Activated gamma-delta T cell (primary cell): Measurements from ENCODE around the gene CDO1.
"Not testable (repeated sequence)": the region's sequence is repeated elsewhere in the genome, so short reads cannot be mapped to it uniquely, and the experiment has no call there.

Experiments
- DNase-seq: peaks from one replicate; lab custom pipeline; 2025; lab: John Stamatoyannopoulos, UW

Gene CDO1

DNA sequence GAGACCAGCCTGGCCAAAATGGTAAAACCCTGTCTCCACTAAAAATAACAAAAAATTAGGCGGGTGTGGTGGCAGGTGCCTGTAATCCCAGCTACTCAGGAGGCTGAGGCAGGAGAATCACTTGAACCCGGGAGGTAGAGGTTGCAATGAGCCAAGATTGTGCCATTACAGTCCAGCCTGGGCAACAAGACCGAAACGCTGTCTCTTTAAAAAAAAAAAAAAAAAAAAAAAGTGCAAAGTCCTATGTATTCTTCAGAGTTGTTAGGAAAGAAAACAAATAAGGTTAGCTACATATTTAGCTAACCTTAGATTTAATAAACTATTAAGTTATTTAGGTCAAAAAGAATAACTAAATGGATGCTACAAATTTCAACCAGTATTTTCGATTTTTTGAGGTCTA, 13.5 kb upstream of the CDO1 start:
- DNase-seq, result no peak

DNA sequence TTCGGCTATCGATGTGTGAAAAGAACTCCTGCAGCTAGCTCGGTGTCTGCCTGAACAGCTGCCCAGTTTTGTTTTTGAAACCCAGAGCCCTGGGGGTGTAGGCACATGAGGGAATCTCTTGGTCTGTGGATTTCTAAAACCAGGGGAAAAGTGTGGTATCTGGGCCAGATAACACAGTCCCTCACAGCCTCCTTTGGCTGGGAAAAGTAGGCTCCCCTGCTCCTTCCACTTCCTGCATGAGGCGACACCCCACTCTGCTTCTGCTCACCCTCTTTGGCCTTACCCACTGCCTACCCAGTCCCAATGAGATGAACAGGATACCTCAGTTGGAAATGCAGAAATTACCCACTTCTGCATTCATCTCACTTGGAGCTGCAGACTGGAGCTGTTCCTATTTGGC, 9.5 kb upstream of the CDO1 start:
- no peak for DNase-seq

DNA sequence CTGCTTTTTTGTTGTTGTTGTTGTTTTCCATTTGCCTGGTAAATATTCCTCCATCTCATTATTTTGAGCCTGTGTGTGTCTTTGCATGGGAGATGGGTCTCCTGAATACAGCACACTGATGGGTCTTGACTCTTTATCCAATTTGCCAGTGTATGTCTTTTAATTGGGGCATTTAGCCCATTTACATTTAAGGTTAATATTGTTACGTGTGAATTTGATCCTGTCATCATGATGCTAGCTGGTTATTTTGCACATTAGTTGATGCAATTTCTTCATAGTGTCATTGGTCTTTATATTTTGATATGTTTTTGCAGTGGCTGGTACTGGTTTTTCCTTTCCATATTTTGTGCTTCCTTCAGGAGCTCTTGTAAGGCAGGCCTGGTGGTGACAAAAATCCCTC, 8.5 kb upstream of the CDO1 start:
- DNase-seq, result not testable (repeated sequence)

DNA sequence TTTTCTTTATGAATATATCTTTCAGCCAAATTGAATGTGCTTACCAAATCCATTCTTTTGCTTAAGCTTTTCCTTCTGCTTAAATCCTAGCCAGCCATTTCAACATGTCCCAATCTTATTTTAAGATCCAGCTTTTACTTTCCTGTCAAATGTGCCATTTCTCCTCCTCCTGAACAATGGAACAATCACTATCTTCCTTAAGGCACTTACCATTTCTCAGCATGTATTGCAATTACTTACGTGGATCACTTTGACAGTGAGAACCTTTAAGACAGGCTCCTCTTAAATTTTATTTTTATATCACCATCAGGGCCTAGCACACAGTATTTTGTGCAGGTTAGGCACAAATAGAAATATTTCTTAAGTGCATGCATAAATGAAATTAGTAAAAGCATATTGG, 4.4 kb upstream of the CDO1 start:
- no peak for DNase-seq

DNA sequence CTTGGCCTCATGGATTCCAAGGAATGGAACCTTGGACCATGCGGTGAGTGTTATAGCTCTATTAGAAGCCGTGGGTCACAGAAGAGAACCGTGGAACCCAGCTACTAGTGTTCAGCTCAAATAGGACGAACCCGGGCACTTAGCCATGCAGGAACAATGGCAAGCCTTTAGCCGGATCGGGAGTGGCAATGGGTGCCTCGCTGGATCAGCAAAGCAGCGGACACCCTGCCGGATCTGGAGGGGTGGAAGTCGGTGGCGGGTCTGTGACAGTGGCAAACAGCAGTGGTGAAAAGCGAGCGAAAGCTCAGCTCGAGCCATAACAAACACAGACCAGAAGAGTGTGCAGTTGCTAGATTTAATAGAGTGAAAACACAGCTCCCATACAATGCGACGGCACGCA, 2.4 kb upstream of the CDO1 start:
- DNase-seq, result no peak

DNA sequence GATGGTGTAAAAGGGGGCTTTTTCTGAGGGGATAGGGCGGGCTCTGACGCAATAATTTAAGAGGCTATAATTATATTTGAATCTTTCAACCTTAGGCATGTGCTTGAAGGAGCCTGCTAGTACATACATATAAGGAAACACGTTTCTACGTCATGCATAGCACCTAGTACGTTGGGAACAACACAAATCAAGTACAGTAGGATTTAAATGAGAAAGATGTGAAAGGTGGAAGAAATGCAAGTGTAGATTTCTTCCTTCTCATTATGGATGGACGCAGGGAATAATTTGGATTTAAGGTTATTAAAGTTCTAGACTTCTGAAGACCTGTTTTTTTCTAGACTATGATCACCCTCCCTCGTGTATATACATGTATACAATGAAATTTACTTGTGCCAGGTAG, 927 bp upstream of the CDO1 start:
- no peak for DNase-seq

DNA sequence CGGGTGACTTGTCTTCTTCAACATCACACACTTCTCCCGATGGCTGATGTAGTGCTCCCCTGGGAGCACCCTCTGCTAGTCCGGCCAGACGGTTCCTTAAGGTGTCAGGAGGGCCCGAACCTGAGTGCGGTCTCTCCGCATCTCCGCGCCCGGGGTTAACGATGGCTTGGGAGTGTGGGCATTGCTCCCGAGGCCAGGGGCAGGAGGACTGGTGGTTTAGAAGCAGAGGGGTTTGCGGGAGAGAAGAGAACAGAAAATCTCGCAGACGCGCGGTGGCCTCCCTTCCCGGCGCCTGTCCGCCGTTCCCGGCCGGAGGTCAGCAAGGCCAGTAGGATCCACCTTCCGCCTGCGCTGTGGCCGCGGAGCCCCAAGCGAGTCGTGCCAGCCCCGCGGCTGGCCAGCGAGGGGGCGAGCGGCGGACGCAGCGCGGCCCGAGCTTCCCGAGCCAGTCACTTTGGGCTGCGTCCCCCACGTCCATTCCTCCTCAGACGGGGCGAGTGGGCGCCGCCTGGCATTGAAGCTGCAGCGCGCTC, 700 bp downstream of the CDO1 start:
- DNase-seq, result no peak

DNA sequence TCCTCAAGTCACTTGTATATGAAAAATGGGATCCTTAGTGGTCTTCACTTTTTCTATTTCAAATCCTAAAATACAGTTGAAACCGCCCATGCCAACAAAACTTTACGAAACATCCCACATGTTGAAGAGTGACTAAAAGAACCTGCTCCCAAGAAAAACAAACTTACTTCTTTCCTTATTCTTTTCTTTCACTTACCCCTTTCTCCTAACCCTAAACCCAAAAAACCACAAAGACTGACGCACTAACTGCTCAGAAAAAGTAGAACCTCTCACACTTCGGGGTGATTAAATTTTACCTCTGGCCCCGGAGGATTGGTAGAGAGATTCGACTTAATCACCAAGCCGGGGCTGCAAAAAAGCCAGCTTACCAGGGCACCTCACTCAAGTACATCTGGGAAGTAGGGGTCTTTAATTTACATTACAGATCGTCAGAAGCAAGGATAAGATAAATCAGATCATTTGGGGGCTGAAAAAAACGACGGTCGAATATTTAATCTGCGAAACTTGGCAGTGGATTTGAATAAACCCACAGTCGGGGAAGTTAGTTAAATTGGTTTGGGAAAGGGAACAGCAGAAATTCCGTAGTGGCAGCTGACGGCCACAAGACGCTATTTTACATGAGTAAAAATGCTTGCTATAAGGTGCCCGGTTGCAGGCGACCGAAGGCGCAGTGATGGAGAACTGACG, 1.3 kb downstream of the CDO1 start:
- no peak for DNase-seq

DNA sequence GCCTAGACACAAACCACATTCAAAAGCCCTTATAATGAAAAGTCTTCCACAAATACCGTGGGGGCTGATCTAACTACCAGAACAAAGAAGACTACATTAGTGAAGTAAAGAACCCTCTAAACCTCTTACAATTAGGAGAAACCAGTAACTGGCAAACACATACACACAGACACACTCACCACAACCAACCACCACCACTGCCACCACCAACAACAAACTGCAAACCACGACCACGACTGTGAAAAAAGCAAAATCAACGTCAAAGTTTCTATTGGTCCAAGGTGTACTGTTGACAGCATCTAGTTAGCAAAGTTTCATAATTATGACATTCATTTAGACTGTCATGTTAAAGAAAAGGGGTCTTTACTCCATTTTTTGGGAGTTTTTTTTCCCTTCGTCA, 2.7 kb downstream of the CDO1 start:
- no peak for DNase-seq

DNA sequence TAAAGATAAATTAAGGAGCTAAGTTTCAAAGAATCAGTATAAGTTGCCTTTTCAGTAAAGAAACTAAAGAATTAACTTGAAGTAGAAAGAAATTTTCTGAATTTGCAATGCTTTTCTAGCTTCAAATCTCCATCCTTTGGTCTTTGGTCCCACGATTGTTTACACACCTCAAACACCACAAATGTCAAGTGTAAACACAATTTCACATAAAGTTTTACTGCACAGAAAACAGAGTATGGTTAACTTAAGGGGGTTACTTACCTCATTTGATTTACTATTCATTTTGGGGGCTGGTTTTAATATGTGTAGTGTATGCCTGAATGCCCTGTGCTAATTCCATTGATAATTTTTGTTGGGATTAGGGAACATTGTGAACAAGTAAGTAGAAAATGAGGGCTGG, 4.1 kb downstream of the CDO1 start:
- no peak for DNase-seq

DNA sequence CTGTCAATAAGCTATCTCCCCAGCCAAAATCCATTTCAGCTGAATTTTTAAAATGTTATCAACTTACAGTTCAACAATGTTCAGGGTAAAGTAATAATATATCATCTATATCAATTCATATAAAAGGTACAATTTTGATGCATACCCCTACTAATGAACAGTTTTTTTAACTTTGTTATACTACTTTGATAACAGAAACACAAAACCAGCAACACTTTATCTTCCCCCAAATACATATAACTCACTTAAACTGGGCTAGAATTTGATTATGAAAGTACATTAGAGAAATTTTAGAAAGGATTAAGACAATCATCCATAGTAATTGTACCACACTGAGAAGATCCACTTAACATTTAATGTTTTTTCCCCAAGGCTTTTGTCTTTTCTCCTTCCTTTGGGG, 5.1 kb downstream of the CDO1 start:
- DNase-seq, result no peak

DNA sequence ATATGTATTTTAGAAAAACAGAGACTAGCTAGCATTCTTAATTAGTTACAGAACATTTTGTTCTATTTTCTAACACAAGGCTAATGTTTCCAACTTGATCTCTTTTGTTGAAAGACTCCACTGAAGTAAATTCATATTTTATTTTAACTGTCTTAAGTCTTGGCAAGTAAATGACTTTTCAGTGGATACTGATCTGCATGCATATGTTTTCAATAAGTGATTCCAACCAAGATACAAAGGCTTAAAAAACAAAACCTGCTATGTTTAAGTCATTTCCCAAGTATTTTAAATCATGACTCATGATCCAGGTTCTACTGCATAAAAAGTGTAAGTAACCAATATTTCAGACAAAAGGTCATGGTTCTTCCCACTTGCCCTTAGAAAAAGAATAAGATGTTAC, 5.7 kb downstream of the CDO1 start:
- DNase-seq, result no peak

DNA sequence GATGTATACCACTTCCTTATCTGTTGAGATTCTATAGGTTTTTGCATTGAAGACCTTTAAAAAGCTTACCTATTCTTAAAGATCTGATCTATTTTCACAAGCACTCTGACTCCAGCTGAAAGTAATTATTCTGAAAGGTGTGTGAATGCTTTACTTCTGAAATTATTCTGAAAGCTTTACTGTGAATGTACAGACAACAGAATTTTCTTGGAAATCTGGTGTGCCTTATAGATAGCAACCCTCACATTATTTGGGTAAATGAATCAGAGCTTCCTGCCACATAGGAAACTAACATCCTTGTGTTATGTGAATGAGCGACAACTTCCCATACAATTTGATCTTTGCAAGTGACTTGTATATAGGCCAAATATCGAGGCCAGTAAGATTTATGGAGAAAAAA, 6.5 kb downstream of the CDO1 start:
- DNase-seq, result no peak

DNA sequence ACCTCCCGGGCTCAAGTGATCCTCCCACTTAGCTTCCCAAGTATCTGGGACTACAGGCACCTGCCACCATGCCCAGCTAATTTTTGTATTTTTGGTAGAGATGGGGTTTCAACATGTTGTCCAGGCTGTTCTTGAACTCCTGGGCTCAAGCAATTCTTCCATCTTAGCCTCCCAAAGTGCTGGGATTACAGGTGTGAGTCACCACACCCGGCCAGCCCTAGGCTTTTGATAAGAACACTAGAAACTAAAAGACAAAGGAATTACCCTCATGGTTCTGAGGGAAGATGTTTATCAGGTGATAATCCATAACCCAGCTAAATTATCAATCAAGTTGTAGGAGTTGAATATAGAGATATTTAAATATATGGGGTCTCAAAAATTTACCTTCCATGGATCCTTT, 8.4 kb downstream of the CDO1 start:
- DNase-seq, result not testable (repeated sequence)

DNA sequence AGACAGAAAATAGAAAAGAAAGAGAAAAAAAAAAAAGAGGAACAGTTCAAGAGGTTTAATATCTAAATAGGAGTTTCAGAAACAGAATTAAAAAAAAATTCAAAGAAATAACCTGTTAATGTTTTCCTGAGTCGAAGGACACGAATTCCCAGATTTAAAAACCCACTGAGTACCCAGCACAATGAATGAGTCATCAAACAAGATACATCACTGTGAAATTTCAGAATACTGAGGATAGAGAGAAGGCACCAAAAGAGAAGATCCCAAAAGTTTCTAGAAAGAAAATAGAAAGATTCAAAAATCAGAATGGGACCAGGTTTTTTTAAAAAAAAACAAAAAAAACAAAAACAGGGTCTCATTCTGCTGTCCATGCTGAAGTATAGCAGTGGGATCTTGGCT, 8.8 kb downstream of the CDO1 start:
- DNase-seq, result no peak

DNA sequence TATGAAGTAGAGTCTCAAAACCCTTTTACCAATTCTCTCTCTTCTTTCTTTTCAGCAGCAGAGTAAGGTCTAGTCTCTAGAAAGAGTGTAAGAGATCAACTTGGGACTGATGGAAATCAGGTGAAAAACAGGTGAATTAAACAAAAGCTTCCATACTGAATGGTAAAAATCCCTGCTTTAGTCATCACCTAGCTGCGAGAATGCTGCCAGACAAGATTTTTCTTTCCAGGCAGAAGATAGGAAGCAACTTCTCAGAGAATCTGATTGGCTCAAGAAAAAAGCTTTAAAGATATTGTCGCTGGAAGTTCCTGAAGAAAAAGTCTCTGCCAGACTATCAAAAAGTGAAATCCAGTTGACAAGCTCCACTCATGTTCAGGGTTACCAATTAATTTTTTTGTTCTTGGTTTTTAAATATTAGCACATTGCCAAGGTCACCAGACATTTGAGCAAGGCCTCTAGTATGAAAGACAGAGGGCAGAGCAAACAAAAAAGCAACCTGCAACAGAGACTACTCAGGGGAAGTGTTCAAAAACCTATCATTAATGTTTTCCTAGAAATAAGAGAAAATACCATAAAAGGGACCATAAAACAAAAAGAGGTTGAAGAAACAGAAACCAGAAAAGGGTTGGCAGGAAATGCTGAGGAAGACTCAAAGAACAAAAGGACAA, 9.3 kb downstream of the CDO1 start:
- no peak for DNase-seq

DNA sequence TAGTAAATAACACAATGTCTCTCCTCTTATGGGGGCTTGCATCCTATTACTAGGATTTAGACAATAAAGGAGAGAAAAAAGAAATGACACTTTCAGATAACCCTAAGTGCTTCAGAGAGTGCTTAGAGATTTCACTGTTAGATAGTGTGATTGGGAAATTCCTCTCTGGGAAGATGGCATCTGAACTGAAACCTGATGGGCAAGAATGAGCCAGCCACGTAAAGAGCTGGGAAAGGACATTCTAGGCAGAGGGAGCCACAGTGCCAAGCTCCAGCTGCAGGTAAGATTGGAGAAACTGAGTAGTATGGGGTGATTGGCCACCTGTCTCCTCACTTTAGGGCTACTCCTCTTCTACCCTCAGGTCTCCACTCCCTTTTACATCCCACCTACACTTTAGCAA, 14.5 kb downstream of the CDO1 start:
- DNase-seq, result no peak

DNA sequence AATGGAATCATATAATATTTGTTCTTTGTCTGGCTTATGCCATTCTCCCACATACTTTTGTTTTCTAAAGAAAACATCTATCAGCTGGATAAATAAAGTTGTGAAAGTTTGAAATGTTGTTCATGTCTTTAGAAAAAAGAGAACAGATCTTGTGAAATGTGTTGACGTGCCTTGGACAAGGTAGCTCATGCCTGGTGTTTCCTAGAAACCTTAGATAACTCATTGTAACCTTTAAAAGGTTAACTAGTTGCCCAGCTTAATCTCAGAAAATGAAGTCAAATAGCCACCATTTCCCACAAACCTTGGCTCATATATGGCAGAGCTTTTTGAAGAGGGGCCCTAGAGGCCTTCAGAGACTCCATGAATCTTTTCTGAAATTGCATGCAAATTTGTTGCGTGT, 15.3 kb downstream of the CDO1 start:
- DNase-seq, result no peak

DNA sequence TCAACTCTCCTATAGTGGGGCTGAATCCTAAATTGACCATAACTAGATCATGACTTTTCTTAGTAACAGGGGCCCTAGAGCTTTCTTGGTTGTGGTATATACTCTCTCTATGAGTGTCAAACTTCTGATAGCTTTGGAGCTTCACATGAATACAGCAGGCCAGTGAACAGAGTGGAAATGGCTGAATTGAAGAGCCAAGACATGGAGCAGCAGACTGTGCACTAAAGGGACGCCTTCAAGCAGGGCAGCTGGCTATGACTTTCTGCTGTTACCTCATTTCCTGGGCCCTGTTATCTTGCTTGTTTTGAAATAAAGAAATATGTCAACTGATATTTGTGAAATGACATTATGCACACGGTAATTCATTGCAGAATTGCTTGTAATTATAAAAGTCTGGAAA, 16.4 kb downstream of the CDO1 start:
- no peak for DNase-seq

DNA sequence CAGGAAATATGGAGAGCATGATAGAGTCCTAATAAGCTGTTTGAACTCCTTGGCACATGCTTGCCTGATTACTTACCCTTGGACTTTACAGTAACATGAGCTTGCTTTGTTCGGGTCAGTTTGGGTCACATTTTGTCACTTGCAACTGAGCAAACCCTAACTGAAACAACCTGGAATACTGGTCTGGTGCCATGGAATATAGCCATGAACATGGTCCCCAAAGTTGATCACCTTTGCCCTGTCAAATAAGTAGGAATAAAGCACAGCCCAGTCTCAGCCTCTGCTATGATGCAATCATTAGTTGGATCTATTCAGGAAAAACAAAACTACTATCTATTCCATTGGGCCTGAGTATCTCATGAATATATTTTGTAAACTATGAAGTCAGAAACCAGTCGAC, 18.2 kb downstream of the CDO1 start:
- no peak for DNase-seq

DNA sequence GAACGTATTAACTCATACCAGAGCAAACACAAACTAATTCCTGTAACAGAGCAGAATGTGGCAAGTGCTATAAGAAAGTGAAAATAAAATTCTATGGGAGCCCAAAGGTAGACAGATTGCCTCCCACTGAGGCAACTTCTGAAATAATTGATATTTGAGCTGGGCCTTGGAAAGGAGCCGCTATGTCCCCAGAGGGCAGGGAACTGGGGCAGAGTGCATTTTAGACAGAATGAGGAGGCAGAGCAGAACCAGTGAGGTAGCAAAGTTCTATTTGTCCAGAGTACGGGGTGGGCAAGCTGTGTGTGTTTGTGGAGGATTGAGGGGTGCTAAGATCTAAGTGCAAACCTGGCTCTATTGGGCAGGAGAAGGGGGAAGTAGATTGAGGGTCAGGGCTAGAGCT, 19.8 kb downstream of the CDO1 start:
- no peak for DNase-seq

DNA sequence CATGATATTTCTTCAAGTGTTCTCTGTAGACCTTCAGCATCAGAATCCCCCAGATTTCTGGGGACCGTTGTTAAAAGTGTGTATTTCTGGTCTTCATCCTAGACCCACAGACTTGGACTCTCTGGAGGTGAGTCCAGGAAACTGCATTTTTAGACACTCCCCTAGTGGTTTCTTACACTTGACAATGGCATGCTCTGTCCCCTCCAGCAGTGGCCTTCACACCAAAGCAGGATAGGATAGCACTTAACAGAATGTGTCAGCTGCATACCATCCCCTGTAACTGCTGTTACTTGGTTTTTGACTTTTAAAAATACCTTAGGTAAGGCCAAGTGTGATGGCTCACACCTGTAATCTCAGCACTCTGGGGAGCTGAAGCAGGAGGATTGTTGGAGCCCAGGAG, 20.8 kb downstream of the CDO1 start:
- DNase-seq, result no peak

DNA sequence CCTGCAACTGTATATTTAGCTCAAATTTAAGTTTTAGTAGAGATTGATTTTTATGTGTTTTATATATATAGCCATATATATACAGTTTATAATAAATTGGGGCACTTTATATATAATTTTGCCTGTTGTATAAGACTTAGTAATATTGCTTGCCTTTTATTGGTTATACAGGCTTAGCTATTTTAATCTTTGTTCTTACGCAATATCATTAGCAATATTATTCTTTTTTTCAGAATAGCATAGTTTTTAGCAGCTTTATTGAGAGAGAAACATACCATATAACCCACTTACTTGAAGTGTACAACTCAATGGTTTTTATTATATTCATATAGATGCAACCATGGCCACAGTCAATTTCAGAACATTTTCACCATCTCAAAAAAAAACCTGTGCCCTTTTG, 28.0 kb downstream of the CDO1 start:
- DNase-seq, result no peak

DNA sequence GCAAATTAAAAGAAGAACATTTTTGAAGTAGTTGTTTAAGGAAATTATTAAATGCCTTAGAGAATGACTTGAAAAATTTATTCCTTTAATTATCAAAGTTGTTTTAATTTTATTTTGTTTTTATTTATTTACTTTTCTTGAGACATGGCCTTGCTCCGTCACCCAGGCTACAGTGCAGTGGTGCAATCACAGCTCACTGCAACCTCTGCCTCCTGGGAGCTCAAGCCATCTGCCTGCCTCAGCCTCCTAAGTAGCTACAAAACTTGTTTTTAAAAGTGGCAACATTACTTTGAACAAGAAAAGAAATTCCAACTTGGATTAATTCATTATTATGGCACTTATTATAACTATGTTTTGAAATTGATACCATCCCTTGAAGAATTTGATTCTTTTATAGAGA, 29.0 kb downstream of the CDO1 start:
- no peak for DNase-seq
